Spleen (tissue), 11 donors: Measurements from ENCODE around the gene XRCC3. TPM values are rescaled to one million over a fixed set of nuclear protein-coding genes. Genes with fewer than 3 reads are reported as not detected.

Experiments
- DNase-seq: peaks from one replicate; pipeline ENCODE4 v3.0.0-alpha.2; 2020
- H3K27ac ChIP-seq, 8 donors: fragments of 200-600 bp; sonication (generic) in 7 of 8; 1 replicate in 4 of 8; 2 replicates in 4 of 8; pipeline versions ENCODE4 v1.5.0 to v1.8.0; 2016 to 2021; ENCODE audit warnings: inconsistent platforms in 4 of 8, mild to moderate bottlenecking in 4 of 8, moderate library complexity in 1 of 8
- H3K27me3 ChIP-seq, 7 donors: fragments of 200-600 bp; sonication (generic) in 6 of 7; replicated peaks in 1 of 7; 1 replicate in 4 of 7; 2 replicates in 3 of 7; pipeline versions ENCODE4 v1.5.0 to v1.8.0; 2016 to 2021; ENCODE audit warnings: inconsistent platforms in 3 of 7, mild to moderate bottlenecking in 1 of 7
- H3K36me3 ChIP-seq, 6 donors: fragments of 200-600 bp; sonication (generic) in 5 of 6; 1 replicate in 4 of 6; 2 replicates in 2 of 6; pipeline versions ENCODE4 v1.5.0 to v1.8.0; 2016 to 2021; ENCODE audit warnings: inconsistent platforms in 2 of 6
- H3K4me1 ChIP-seq, 6 donors: fragments of 200-600 bp; sonication (generic) in 5 of 6; 1 replicate in 3 of 6; 2 replicates in 3 of 6; pipeline versions ENCODE4 v1.5.0 to v1.8.0; 2016 to 2021; ENCODE audit warnings: inconsistent platforms in 3 of 6
- H3K4me3 ChIP-seq, 8 donors: fragments of 200-600 bp; sonication (generic) in 7 of 8; 1 replicate in 4 of 8; 2 replicates in 4 of 8; pipeline versions ENCODE4 v1.5.0 to v1.8.0; 2016 to 2021; ENCODE audit warnings: inconsistent platforms in 4 of 8, mild to moderate bottlenecking in 4 of 8, moderate library complexity in 2 of 8
- H3K9me3 ChIP-seq, 8 donors: fragments of 200-600 bp; sonication (generic) in 7 of 8; 1 replicate in 4 of 8; 2 replicates in 4 of 8; pipeline versions ENCODE4 v1.5.0 to v1.8.0; 2016 to 2021; ENCODE audit warnings: inconsistent platforms in 4 of 8
- CTCF ChIP-seq, 11 experiments: fragments of 200-600 bp in 7 of 11; fragments of 450-650 bp in 4 of 11; sonication (generic) in 4 of 11; IDR thresholded peaks in 8 of 11; conservative IDR thresholded peaks in 3 of 11; 1 replicate in 7 of 11; 2 replicates in 4 of 11; pipeline versions ENCODE4 v1.4.0 to v1.8.0; 2016 to 2021; ENCODE audit warnings: antibody characterized with exemption in 11 of 11, inconsistent platforms in 4 of 11, mild to moderate bottlenecking in 1 of 11
- POLR2A ChIP-seq, 3 donors: fragments of 450-650 bp; IDR thresholded peaks; one replicate each; pipeline ENCODE4 v1.5.1; 2017; ENCODE audit warnings: antibody characterized with exemption in 3 of 3, mild to moderate bottlenecking in 1 of 3
- POLR2AphosphoS5 ChIP-seq, 3 donors: sonication (generic); formaldehyde crosslinking; IDR thresholded peaks; one replicate each; pipeline ENCODE4 v1.5.1; 2017; ENCODE audit warnings: antibody characterized with exemption in 3 of 3
- WGBS, 5 donors: extraction: QIAGEN DNeasy Blood & Tissue Kit in 3 of 5; methylation state at CpG; one replicate each; pipeline versions ENCODE4 v1.1.5 to v1.1.7; 2013 to 2018; 5-methylcytosine and 5-hydroxymethylcytosine counted together
- intact Hi-C: fragments of 100-400 bp; cut with DNase I; formaldehyde crosslinking; loops from one replicate; pipeline ENCODE4 v1.15.0; 2023; ENCODE audit warnings: low total_unique reads
- polyA plus RNA-seq, 3 donors: library from polyadenylated mRNA; stranded (reverse); fragments of 200-250 nt; gene quantifications; one replicate each; pipeline ENCODE4 v1.2.1, GENCODE V29; 2013
- total RNA-seq, 7 donors: library from RNA; depleted of rRNA in 3 of 7; stranded (reverse); fragments of >200 nt in 3 of 7; fragmentation: NEBNext Ultra II Directional in 4 of 7; extraction: Animal tissue kit (Norgen Biotek cat#: 25700) in 4 of 7; gene quantifications; one replicate each; pipeline versions ENCODE4 v1.1.0 to v1.2.1, GENCODE V29; 2016 to 2021
- donor health status: healthy with polysubstance abuse.
- donor health status: DM: no; HTN: no; CAD: no; lungs with moderate emphysema.
- donor health status: DM: no; HTN: no; CAD: no.
- donor health status: Bipolar disorder and iron deficiency.
- donor health status: healthy.
- donor health status: DM: no; HTN: no; CAD: no.
- donor health status: DM: yes; HTN: yes; CAD: no.

The XRCC3 gene
- total and polyA plus RNA-seq, 10 donors, result 5.9 to 20.4 (median 14.3) TPM

- Histone ChIP-seq H3K36me3 (peaks cover 6 to 99% (median 61%) of the 10 kb centered on the region in 6 donors), H3K9me3 (no peaks in the 10 kb centered on the region), H3K4me1 (peaks cover 24 to 65% (median 40%) of the 10 kb centered on the region in 6 donors), H3K27ac (peak overlapping the region in 6 of 8 donors; percentile 4 to 78 (median 22)), H3K4me3 (no peak overlapping the region), H3K27me3 (no peaks in the 10 kb centered on the region)
- TF ChIP-seq POLR2AphosphoS5 (IDR thresholded peaks at IDR 0.05), result peak in 2 of 3 donors; percentile 17 to 25
- no peak for TF ChIP-seq CTCF (IDR thresholded peaks at IDR 0.05 in 8 of 11, conservative IDR thresholded peaks at IDR 0.05 in 3 of 11)
- 66 to 79% (median 76%) methylated on average over 19 of the region's 19 CpGs for WGBS, 5 donors
- no peak for DNase-seq
- intact Hi-C loops, result loop anchor here (10.0 kb wide), 1 partner anchor 112 kb away; no protein-coding TSS in a partner anchor
Measured at GRCh38 chr14:103686831-103687485, 28.3 kb downstream of the XRCC3 start.

- H3K27me3 ChIP-seq, result no peaks in the 10 kb centered on the region
- no peaks in the 10 kb centered on the region for H3K9me3 ChIP-seq
- intact Hi-C loops, result loop anchor here (10.0 kb wide), 1 partner anchor 111 kb away; no protein-coding TSS in a partner anchor
- no peak for DNase-seq
- WGBS, 5 donors, result 88 to 95% (median 92%) methylated on average over 23 of the region's 23 CpGs
- TF ChIP-seq POLR2AphosphoS5 (IDR thresholded peaks at IDR 0.05) (peak in 2 of 3 donors; percentile 32 to 36), POLR2A (IDR thresholded peaks at IDR 0.05) (no peak)
- peak overlapping the region in 1 of 8 donors; percentile 10 for H3K27ac ChIP-seq
- peaks cover 18 to 55% (median 30%) of the 10 kb centered on the region in 6 donors for H3K4me1 ChIP-seq
- no peak overlapping the region for H3K4me3 ChIP-seq
- peaks cover 6 to 100% (median 72%) of the 10 kb centered on the region in 6 donors for H3K36me3 ChIP-seq
Measured at GRCh38 chr14:103685276-103686211, 29.7 kb downstream of the XRCC3 start.

GRCh38 chr14:103684871-103685270 is 30.4 kb downstream of the XRCC3 start:
- H3K9me3 ChIP-seq, result no peaks in the 10 kb centered on the region
- intact Hi-C loops, result loop anchor here (10.0 kb wide), 1 partner anchor 110 kb away; no protein-coding TSS in a partner anchor
- WGBS, 5 donors, result 90 to 96% (median 94%) methylated on average over 15 of the region's 15 CpGs
- H3K4me3 ChIP-seq, result no peak overlapping the region
- no peak for TF ChIP-seq CTCF (IDR thresholded peaks at IDR 0.05 in 8 of 11, conservative IDR thresholded peaks at IDR 0.05 in 3 of 11)
- TF ChIP-seq POLR2A (IDR thresholded peaks at IDR 0.05), result no peak
- TF ChIP-seq POLR2AphosphoS5 (IDR thresholded peaks at IDR 0.05), result no peak
- H3K27me3 ChIP-seq, result no peaks in the 10 kb centered on the region
- peaks cover 11 to 55% (median 26%) of the 10 kb centered on the region in 6 donors for H3K4me1 ChIP-seq
- H3K27ac ChIP-seq, result no peak overlapping the region
- peaks cover 6 to 100% (median 79%) of the 10 kb centered on the region in 6 donors for H3K36me3 ChIP-seq
- DNase-seq, result peak; percentile 60

GRCh38 chr14:103684471-103684870 is 30.8 kb downstream of the XRCC3 start:
- H3K27ac ChIP-seq, result no peak overlapping the region
- no peaks in the 10 kb centered on the region for H3K9me3 ChIP-seq
- intact Hi-C loops, result loop anchor here (10.0 kb wide), 1 partner anchor 110 kb away; no protein-coding TSS in a partner anchor
- peaks cover 13 to 55% (median 26%) of the 10 kb centered on the region in 6 donors for H3K4me1 ChIP-seq
- H3K36me3 ChIP-seq, result peaks cover 6 to 100% (median 83%) of the 10 kb centered on the region in 6 donors
- DNase-seq, result no peak
- no peaks in the 10 kb centered on the region for H3K27me3 ChIP-seq
- H3K4me3 ChIP-seq, result no peak overlapping the region
- 65 to 91% (median 84%) methylated on average over 5 to 6 of the region's 6 CpGs for WGBS, 5 donors
- TF ChIP-seq CTCF (IDR thresholded peaks at IDR 0.05 in 8 of 11, conservative IDR thresholded peaks at IDR 0.05 in 3 of 11) (no peak), POLR2AphosphoS5 (IDR thresholded peaks at IDR 0.05) (peak in 1 of 3 donors; percentile 49)
